ENCODE results near the gene PHLDA3.

DNA sequence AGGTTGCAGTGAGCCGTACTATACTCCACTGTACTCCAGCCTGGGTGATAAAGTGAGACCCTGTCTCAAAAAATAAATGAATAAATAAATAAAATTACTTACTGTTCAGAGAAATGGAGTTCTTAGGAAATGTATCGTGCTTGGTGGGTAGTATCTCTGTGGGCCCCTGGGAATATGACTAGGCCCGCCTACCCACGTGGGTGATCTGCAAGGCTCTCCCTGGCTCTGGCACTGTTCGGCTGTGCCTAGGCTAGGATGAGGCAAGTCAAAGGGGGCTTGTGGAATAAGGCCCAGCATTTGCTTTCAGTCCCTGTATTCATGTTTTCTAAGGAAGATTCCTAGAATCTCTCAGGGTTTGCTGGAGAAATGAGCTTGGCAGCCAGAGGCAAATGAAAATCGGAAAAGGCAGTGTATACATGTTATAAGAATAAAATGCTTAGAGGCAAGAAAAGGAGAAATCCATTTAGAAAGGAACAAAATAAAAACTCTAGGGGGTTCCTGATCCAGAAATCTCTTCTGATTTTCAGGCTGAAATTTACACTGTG, 42.5 kb upstream of the PHLDA3 start:
- TF ChIP-seq, protein P1, sequence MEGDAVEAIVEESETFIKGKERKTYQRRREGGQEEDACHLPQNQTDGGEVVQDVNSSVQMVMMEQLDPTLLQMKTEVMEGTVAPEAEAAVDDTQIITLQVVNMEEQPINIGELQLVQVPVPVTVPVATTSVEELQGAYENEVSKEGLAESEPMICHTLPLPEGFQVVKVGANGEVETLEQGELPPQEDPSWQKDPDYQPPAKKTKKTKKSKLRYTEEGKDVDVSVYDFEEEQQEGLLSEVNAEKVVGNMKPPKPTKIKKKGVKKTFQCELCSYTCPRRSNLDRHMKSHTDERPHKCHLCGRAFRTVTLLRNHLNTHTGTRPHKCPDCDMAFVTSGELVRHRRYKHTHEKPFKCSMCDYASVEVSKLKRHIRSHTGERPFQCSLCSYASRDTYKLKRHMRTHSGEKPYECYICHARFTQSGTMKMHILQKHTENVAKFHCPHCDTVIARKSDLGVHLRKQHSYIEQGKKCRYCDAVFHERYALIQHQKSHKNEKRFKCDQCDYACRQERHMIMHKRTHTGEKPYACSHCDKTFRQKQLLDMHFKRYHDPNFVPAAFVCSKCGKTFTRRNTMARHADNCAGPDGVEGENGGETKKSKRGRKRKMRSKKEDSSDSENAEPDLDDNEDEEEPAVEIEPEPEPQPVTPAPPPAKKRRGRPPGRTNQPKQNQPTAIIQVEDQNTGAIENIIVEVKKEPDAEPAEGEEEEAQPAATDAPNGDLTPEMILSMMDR (IDR thresholded peaks at IDR 0.05): no peak
- no peak for TF ChIP-seq POLR2A (IDR thresholded peaks at IDR 0.05)
